Fibroblast of the aortic adventitia (primary cell): Measurements from ENCODE around the gene CFD. TPM values are rescaled to one million over a fixed set of nuclear protein-coding genes. Genes with fewer than 3 reads are reported as not detected.

Source experiments
- DNase-seq: peaks from one replicate; pipeline ENCODE4 v3.0.0-alpha.2; 2010; ENCODE audit warnings: low read depth
- H3K4me3 ChIP-seq: 2 replicates; pipeline ENCODE4 v1.5.1; 2011; ENCODE audit warnings: low read depth, mild to moderate bottlenecking, control low read depth, low read length, moderate library complexity
- small RNA-seq: library from RNA; depleted of rRNA; stranded (forward); fragments of <200 nt; gene quantifications from one replicate; pipeline ENCODE3, GENCODE V24; 2012
- total RNA-seq: library from RNA; depleted of rRNA; stranded (reverse); fragments of >200 nt; gene quantifications from 2 replicates; pipeline ENCODE4 v1.2.3, GENCODE V29; 2012; ENCODE audit warnings: low replicate concordance
- TF ChIP-seq, protein P1 (sequence below): IDR thresholded peaks from 2 replicates; pipeline ENCODE4 v1.5.1; 2011; ENCODE audit warnings: mild to moderate bottlenecking, low read length, control low read depth, inconsistent platforms; ENCODE audit not compliant: insufficient read depth

CFD gene
- total RNA-seq, 1 donor, result 25.8 TPM

GRCh38 chr19:906480-906879 is 47.0 kb downstream of the CFD start:
- TF ChIP-seq, protein P1, sequence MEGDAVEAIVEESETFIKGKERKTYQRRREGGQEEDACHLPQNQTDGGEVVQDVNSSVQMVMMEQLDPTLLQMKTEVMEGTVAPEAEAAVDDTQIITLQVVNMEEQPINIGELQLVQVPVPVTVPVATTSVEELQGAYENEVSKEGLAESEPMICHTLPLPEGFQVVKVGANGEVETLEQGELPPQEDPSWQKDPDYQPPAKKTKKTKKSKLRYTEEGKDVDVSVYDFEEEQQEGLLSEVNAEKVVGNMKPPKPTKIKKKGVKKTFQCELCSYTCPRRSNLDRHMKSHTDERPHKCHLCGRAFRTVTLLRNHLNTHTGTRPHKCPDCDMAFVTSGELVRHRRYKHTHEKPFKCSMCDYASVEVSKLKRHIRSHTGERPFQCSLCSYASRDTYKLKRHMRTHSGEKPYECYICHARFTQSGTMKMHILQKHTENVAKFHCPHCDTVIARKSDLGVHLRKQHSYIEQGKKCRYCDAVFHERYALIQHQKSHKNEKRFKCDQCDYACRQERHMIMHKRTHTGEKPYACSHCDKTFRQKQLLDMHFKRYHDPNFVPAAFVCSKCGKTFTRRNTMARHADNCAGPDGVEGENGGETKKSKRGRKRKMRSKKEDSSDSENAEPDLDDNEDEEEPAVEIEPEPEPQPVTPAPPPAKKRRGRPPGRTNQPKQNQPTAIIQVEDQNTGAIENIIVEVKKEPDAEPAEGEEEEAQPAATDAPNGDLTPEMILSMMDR, result no peak
- no peak for DNase-seq
- H3K4me3 ChIP-seq, result no peak overlapping the region

GRCh38 chr19:907183-907853 is 47.9 kb downstream of the CFD start:
- no peak for DNase-seq
- TF ChIP-seq, protein P1, result no peak
- no peak overlapping the region for H3K4me3 ChIP-seq

GRCh38 chr19:911197-912033 is 52.0 kb downstream of the CFD start:
- DNase-seq, result no peak
- TF ChIP-seq, protein P1, result no peak
- H3K4me3 ChIP-seq, result peak overlapping the region; percentile 33

DNA sequence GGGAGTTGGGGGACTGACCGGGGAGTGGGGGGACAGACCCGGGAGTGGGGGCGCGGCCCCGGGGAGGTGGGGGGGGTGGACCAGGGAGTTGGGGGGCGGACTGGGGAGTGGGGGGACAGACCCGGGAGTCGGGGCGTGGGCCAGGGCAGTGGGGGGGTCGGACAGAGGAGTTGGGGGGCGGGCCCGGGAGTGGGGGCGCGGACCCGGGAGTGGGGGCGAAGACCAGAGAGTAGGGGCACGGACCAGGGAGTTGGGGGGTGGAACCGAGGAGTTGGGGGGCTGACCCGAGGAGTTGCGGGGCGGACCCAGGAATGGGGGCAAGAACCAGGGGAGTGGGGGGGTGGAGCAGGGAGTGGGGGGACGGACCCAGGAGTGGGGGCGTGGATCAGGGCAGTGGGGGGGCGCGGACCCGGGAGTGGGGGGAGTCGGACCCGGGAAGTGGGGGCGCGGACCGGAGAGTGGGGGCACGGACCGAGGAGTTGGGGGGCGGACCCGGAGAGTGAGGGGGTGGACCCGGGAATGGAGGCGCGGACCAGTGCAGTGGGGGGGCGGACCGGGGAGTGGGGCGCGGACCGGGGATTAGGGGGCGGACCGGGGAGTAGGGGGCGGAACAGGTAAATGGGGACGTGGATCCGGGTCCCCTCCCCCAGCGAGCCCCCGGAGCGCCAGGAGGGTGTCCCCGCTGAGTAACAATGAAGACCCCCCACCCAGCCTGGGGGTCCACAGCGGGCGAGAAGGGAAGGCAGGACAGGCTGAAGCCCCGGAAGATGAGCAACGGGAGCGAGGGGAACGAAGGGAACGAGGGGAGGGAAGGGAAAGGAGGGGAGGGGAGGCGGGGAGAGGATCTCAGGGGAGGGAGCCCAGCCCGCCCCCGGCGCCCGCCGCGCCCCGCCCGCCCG is 53.0 kb downstream of the CFD start:
- TF ChIP-seq, protein P1, result no peak
- H3K4me3 ChIP-seq, result peak overlapping the region; percentile 71
- DNase-seq, result no peak

Small RNAs within 50 kb of the gene (small RNA-seq; reads per million reads assigned to genes)
- gene MIR3187, result not detected
- 2.9 reads per million, percentile 80 among the genes with 10 or more reads in this experiment for gene RNU6-9

Other genes with a start within 250 kb of the CFD start
- gene POLRMT, start 226.1 kb upstream of the CFD start, total RNA-seq, result 13.5 and 22.0 TPM in 2 replicates
- 0.27 TPM in 1 of 2 replicates, not detected in the other for gene FGF22, start 219.8 kb upstream of the CFD start, total RNA-seq
- gene RNF126, start 196.4 kb upstream of the CFD start, total RNA-seq, result 24.5 and 28.9 TPM in 2 replicates
- gene FSTL3, start 183.3 kb upstream of the CFD start, total RNA-seq, result 14.8 and 148 TPM in 2 replicates
- not detected in 2 replicates for gene PRSS57, start 164.2 kb upstream of the CFD start, total RNA-seq
- 5.7 and 198 TPM in 2 replicates for gene PALM, start 150.7 kb upstream of the CFD start, total RNA-seq
- 0.09 TPM in 1 of 2 replicates, not detected in the other for gene MISP, start 108.6 kb upstream of the CFD start, total RNA-seq
- gene PTBP1, start 62.2 kb upstream of the CFD start, total RNA-seq, result 30.9 and 121 TPM in 2 replicates
- 0.18 and 0.33 TPM in 2 replicates for gene PLPPR3, start 37.7 kb upstream of the CFD start, total RNA-seq
- gene AZU1, start 31.8 kb upstream of the CFD start, total RNA-seq, result not detected in 2 replicates
- gene PRTN3, start 18.7 kb upstream of the CFD start, total RNA-seq, result not detected in 2 replicates
- gene ELANE, start 7.4 kb upstream of the CFD start, total RNA-seq, result 0.09 and 2.9 TPM in 2 replicates
- 21.0 and 24.5 TPM in 2 replicates for gene MED16, start 33.5 kb downstream of the CFD start, total RNA-seq
- not detected in 2 replicates for gene RNU6-9, start 33.8 kb downstream of the CFD start, total RNA-seq
- gene R3HDM4, start 53.6 kb downstream of the CFD start, total RNA-seq, result 8.4 and 25.8 TPM in 2 replicates
- gene KISS1R, start 57.7 kb downstream of the CFD start, total RNA-seq, result not detected in 2 replicates
- gene ARID3A, start 66.4 kb downstream of the CFD start, total RNA-seq, result 3.7 and 11.2 TPM in 2 replicates
- 16.5 and 45.0 TPM in 2 replicates for gene WDR18, start 124.7 kb downstream of the CFD start, total RNA-seq
- gene GRIN3B, start 140.8 kb downstream of the CFD start, total RNA-seq, result 0.45 and 0.74 TPM in 2 replicates
- gene TMEM259, start 161.5 kb downstream of the CFD start, total RNA-seq, result 44.7 and 49.9 TPM in 2 replicates
- not detected in 2 replicates for gene RNU6-2, start 161.9 kb downstream of the CFD start, total RNA-seq
- gene CNN2, start 166.9 kb downstream of the CFD start, total RNA-seq, result 96.0 and 101 TPM in 2 replicates
- 3.5 and 21.6 TPM in 2 replicates for gene ABCA7, start 180.4 kb downstream of the CFD start, total RNA-seq
- 0.18 TPM in 1 of 2 replicates, not detected in the other for gene ARHGAP45, start 207.5 kb downstream of the CFD start, total RNA-seq
- 27.7 and 91.2 TPM in 2 replicates for gene POLR2E, start 235.7 kb downstream of the CFD start, total RNA-seq
- gene GPX4, start 244.3 kb downstream of the CFD start, total RNA-seq, result 156 and 288 TPM in 2 replicates